Peyer's patch (tissue), 4 donors: ENCODE results near the gene CELF4.

Experiments used
- POLR2A ChIP-seq, 2 donors: fragments of 450-650 bp; IDR thresholded peaks; one replicate each; pipeline ENCODE4 v1.5.1; 2017; ENCODE audit warnings: antibody characterized with exemption in 2 of 2, mild to moderate bottlenecking in 2 of 2, moderate library complexity in 2 of 2
- TF ChIP-seq, protein P1 (sequence below), 6 experiments: fragments of 450-650 bp in 4 of 6; fragments of 200-600 bp in 2 of 6; sonication (generic) in 1 of 6; IDR thresholded peaks; one replicate each; pipeline ENCODE4 v1.5.1; 2017 to 2019; ENCODE audit warnings: antibody characterized with exemption in 6 of 6, mild to moderate bottlenecking in 3 of 6, moderate library complexity in 1 of 6

DNA sequence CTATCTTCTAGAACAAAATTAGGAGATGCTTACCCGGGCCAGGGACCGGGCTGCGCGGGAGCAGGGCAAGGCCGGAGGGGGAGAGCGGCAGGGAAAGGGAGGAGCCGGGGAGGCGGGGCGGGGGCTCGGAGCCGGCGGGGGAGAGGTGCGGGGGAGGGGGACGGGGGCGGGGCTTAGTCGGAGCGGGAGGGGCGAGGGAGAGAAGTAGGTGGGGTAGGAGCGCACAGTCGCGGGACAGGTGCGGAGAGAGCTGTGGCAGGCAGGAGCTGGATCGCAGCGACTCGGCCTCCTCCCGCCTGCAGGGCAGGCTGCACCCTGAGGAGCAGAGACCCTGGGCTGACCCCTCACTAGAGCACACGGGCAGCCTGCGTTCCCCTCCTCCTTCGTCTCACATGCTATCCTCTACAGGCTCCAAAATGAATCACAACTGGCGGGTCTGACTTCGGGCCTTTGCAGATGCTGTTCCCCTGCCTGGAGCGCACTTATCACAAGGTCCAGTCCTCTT, 290.3 kb downstream of the CELF4 start:
- TF ChIP-seq, protein P1, sequence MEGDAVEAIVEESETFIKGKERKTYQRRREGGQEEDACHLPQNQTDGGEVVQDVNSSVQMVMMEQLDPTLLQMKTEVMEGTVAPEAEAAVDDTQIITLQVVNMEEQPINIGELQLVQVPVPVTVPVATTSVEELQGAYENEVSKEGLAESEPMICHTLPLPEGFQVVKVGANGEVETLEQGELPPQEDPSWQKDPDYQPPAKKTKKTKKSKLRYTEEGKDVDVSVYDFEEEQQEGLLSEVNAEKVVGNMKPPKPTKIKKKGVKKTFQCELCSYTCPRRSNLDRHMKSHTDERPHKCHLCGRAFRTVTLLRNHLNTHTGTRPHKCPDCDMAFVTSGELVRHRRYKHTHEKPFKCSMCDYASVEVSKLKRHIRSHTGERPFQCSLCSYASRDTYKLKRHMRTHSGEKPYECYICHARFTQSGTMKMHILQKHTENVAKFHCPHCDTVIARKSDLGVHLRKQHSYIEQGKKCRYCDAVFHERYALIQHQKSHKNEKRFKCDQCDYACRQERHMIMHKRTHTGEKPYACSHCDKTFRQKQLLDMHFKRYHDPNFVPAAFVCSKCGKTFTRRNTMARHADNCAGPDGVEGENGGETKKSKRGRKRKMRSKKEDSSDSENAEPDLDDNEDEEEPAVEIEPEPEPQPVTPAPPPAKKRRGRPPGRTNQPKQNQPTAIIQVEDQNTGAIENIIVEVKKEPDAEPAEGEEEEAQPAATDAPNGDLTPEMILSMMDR (IDR thresholded peaks at IDR 0.05) = no peak
- no peak for TF ChIP-seq POLR2A (IDR thresholded peaks at IDR 0.05)
